B cell (primary cell): ENCODE results near the gene TYW5. TPM values are rescaled to one million over a fixed set of nuclear protein-coding genes. Genes with fewer than 3 reads are reported as not detected.

Experiments used
- ATAC-seq: fragments of 200-7000 bp; cut with Tn5 transposase; one replicate; pipeline ENCODE4 v1.10.0; 2021; ENCODE audit warnings: low read depth, mild to moderate bottlenecking, moderate number of reproducible peaks, moderate library complexity
- CTCF ChIA-PET: fragments of 350-600 bp; sonication (Branson Sonifier 250); formaldehyde crosslinking; loops from one replicate; lab custom pipeline; 2021; ENCODE audit warnings: antibody characterized with exemption, inconsistent platforms; lab: Charles Lee
- POLR2A ChIA-PET: fragments of 350-600 bp; sonication (Branson Sonifier 250); formaldehyde crosslinking; loops from one replicate; lab custom pipeline; 2021; ENCODE audit warnings: antibody characterized with exemption; lab: Charles Lee
- DNase-seq: peaks from one replicate; pipeline ENCODE4 v3.0.0; 2013
- H2AFZ ChIP-seq: 2 replicates; pipeline ENCODE4 v1.6.1; 2012; ENCODE audit warnings: mild to moderate bottlenecking, low read depth, low read length; ENCODE audit not compliant: insufficient read depth, poor library complexity, severe bottlenecking
- H3K27ac ChIP-seq, 2 donors: 1 replicate in 1 of 2; 2 replicates in 1 of 2; pipeline ENCODE4 v1.5.1; 2012 to 2013; ENCODE audit warnings: low read length in 2 of 2, mild to moderate bottlenecking in 2 of 2, moderate library complexity in 1 of 2
- H3K27me3 ChIP-seq, 4 experiments: fragments of 200-600 bp in 1 of 4; sonication (generic) in 1 of 4; replicated peaks in 1 of 4; 1 replicate in 2 of 4; 2 replicates in 2 of 4; pipeline versions ENCODE4 v1.6.1 to v1.7.0; 2013 to 2016; ENCODE audit warnings: low read length in 3 of 4, mild to moderate bottlenecking in 2 of 4, mixed read lengths in 1 of 4, moderate library complexity in 1 of 4; ENCODE audit not compliant: insufficient read depth in 4 of 4, control insufficient read depth in 3 of 4; ENCODE audit errors: control extremely low read depth in 1 of 4
- H3K36me3 ChIP-seq, 2 experiments: replicated peaks in 1 of 2; 1 replicate in 1 of 2; 2 replicates in 1 of 2; pipeline versions ENCODE4 v1.6.1 to v1.7.1; 2013; ENCODE audit warnings: low read length in 1 of 2; ENCODE audit not compliant: insufficient read depth in 2 of 2, control insufficient read depth in 1 of 2; ENCODE audit errors: control extremely low read depth in 1 of 2, extremely low read depth in 1 of 2
- H3K4me1 ChIP-seq, 2 donors: fragments of 200-600 bp in 1 of 2; sonication (generic) in 1 of 2; 1 replicate in 1 of 2; 2 replicates in 1 of 2; pipeline versions ENCODE4 v1.5.1 to v1.6.1; 2013 to 2017; ENCODE audit warnings: low read length in 2 of 2; ENCODE audit not compliant: control insufficient read depth in 2 of 2, insufficient read depth in 2 of 2
- H3K4me2 ChIP-seq: replicated peaks from 2 replicates; pipeline ENCODE3; 2012; ENCODE audit warnings: mild to moderate bottlenecking, low read depth, low read length; ENCODE audit not compliant: poor library complexity, severe bottlenecking
- H3K4me3 ChIP-seq, 5 experiments: fragments of 200-600 bp in 1 of 5; sonication (generic) in 1 of 5; 1 replicate in 3 of 5; 2 replicates in 2 of 5; pipeline versions ENCODE4 v1.5.1 to v1.7.0; 2011 to 2016; ENCODE audit warnings: low read length in 4 of 5, mild to moderate bottlenecking in 4 of 5, low read depth in 2 of 5, control low read depth in 1 of 5, moderate library complexity in 1 of 5; ENCODE audit not compliant: insufficient read depth in 1 of 5; ENCODE audit errors: control extremely low read depth in 1 of 5, extremely low read depth in 1 of 5
- H3K79me2 ChIP-seq: fragments of 200-600 bp; sonication (generic); one replicate; pipeline ENCODE4 v1.6.0; 2016; ENCODE audit warnings: low read length; ENCODE audit not compliant: control insufficient read depth, insufficient read depth
- H3K9ac ChIP-seq: fragments of 200-600 bp; sonication (generic); 2 replicates; pipeline ENCODE4 v1.6.1; 2017; ENCODE audit warnings: mild to moderate bottlenecking, low read length, moderate library complexity
- H3K9me3 ChIP-seq, 3 donors: one replicate each; pipeline versions ENCODE4 v1.6.1 to v1.7.1; 2013; ENCODE audit warnings: low read length in 2 of 3; ENCODE audit not compliant: control insufficient read depth in 2 of 3, insufficient read depth in 1 of 3; ENCODE audit errors: control extremely low read depth in 1 of 3
- H4K20me1 ChIP-seq: 2 replicates; pipeline ENCODE4 v1.6.0; 2012; ENCODE audit warnings: mild to moderate bottlenecking, low read length; ENCODE audit not compliant: insufficient read depth, control insufficient read depth, poor library complexity, severe bottlenecking
- H3K27ac Mint-ChIP-seq: one replicate; pipeline ENCODE4 v1.8.0; 2021; ENCODE audit warnings: mixed read lengths
- H3K27me3 Mint-ChIP-seq: one replicate; pipeline ENCODE4 v1.8.0; 2021; ENCODE audit warnings: mixed read lengths
- H3K4me1 Mint-ChIP-seq: one replicate; pipeline ENCODE4 v1.8.0; 2021; ENCODE audit warnings: mixed read lengths
- H3K4me3 Mint-ChIP-seq: one replicate; pipeline ENCODE4 v1.8.0; 2021; ENCODE audit warnings: mixed read lengths
- H3K9me3 Mint-ChIP-seq: one replicate; pipeline ENCODE4 v1.8.0; 2022; ENCODE audit warnings: mixed read lengths; ENCODE audit not compliant: insufficient read depth
- CTCF ChIP-seq: fragments of 200-600 bp; IDR thresholded peaks from one replicate; pipeline ENCODE4 v1.8.0; 2022; ENCODE audit warnings: antibody characterized with exemption, mild to moderate bottlenecking
- EZH2 ChIP-seq: IDR thresholded peaks from 2 replicates; pipeline ENCODE4 v1.6.1; 2012; ENCODE audit warnings: borderline replicate concordance, low read depth, mild to moderate bottlenecking, moderate library complexity, low read length; ENCODE audit not compliant: insufficient read depth, poor library complexity, severe bottlenecking
- WGBS: methylation state at CpG from one replicate; pipeline ENCODE4 v1.1.5; 2013; ENCODE audit warnings: missing lambda C conversion rate; ENCODE audit not compliant: insufficient coverage; 5-methylcytosine and 5-hydroxymethylcytosine counted together
- intact Hi-C: fragments of 100-400 bp; cut with micrococcal nuclease; formaldehyde crosslinking; loops from one replicate; pipeline ENCODE4 v1.10.0; 2022
- polyA plus RNA-seq: library from polyadenylated mRNA; depleted of rRNA; stranded (reverse); fragments of >200 nt; gene quantifications from 2 replicates; pipeline ENCODE4 v1.2.3, GENCODE V29; 2012
- total RNA-seq, 2 donors: library from RNA; stranded (reverse); fragments of 120-200 nt in 1 of 2; gene quantifications; 1 replicate in 1 of 2; 2 replicates in 1 of 2; pipeline versions ENCODE4 v1.2.3 to v1.2.4, GENCODE V29; 2013 to 2022

Gene TYW5
- total and polyA plus RNA-seq, 2 donors (not counting 1 experiment from before 2014, with no cell fraction given): 4.5 to 15.0 TPM

- no peak for TF ChIP-seq CTCF
- no peaks in the 10 kb centered on the region for H3K9me3 Mint-ChIP-seq
- intact Hi-C loops: no loop called here
- H3K4me1 Mint-ChIP-seq: no peaks in the 10 kb centered on the region
- Histone ChIP-seq H3K4me2 (no peak overlapping the region), H4K20me1 (no peaks in the 10 kb centered on the region), H3K4me1 (no peaks in the 10 kb centered on the region), H3K27me3 (no peaks in the 10 kb centered on the region), H2AFZ (no peak overlapping the region), H3K9me3 (no peaks in the 10 kb centered on the region), H3K4me3 (no peak overlapping the region), H3K9ac (no peak overlapping the region), H3K79me2 (no peaks in the 10 kb centered on the region), H3K27ac (no peak overlapping the region), H3K36me3 (peaks cover 13 to 17% of the 10 kb centered on the region in 2 experiments)
- 92% methylated on average over 2 of the region's 2 CpGs for WGBS
- no peaks in the 10 kb centered on the region for H3K27me3 Mint-ChIP-seq
- no peak for ATAC-seq
- no peak overlapping the region for H3K4me3 Mint-ChIP-seq
- POLR2A ChIA-PET: no interaction called here
- no peak for DNase-seq
- H3K27ac Mint-ChIP-seq: no peak overlapping the region
- CTCF ChIA-PET: no interaction called here
Observed at GRCh38 chr2:199928226-199928625, 27.1 kb downstream of the TYW5 start.

DNA sequence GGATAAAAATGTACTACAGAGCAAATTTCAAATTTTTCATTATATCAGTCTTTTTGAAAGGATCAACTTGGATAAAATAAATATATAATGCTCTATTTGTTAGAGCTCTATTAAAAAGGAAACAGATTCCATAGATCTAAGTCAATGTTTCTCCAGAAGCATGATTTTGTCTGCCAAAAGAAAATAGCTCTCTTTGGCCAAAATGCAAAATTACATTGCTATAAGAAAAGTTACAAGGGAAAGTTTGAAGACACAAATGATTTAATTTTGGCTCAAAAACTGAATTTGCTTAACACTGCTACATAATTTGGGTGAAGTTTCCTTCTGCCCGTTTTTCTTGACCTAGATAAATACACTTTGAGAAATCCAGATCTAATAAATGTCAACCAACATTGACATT lies 28.5 kb downstream of the TYW5 start:
- no peaks in the 10 kb centered on the region for H4K20me1 ChIP-seq
- H3K4me3 ChIP-seq: no peak overlapping the region
- H3K4me3 Mint-ChIP-seq: no peak overlapping the region
- H3K9ac ChIP-seq: no peak overlapping the region
- DNase-seq (no peak), ATAC-seq (no peak)
- no peak overlapping the region for H3K27ac ChIP-seq
- H3K36me3 ChIP-seq: peaks cover 6 to 8% of the 10 kb centered on the region in 2 experiments
- POLR2A ChIA-PET: no interaction called here
- H2AFZ ChIP-seq: no peak overlapping the region
- H3K9me3 ChIP-seq: no peaks in the 10 kb centered on the region
- H3K4me2 ChIP-seq: no peak overlapping the region
- no peaks in the 10 kb centered on the region for H3K9me3 Mint-ChIP-seq
- intact Hi-C loops: no loop called here
- CTCF ChIA-PET: no interaction called here
- H3K4me1 Mint-ChIP-seq: peaks cover 1% of the 10 kb centered on the region
- no peak overlapping the region for H3K27ac Mint-ChIP-seq
- no peaks in the 10 kb centered on the region for H3K27me3 Mint-ChIP-seq
- H3K4me1 ChIP-seq: no peaks in the 10 kb centered on the region
- H3K79me2 ChIP-seq: peaks cover 9% of the 10 kb centered on the region
- no peaks in the 10 kb centered on the region for H3K27me3 ChIP-seq
- WGBS: no CpG with 5 or more reads among the region's 1 CpG
- no peak for TF ChIP-seq EZH2
